SK-N-MC (cell line): ENCODE measurements around the gene GHRH.

ENCODE experiments used
- DNase-seq: peaks from one replicate; pipeline ENCODE4 v3.0.0-alpha.2; 2011; ENCODE audit warnings: low read depth, low spot score
- H3K27ac ChIP-seq: fragments of 200-600 bp; sonication (generic); 2 replicates; pipeline ENCODE4 v1.5.1; 2016; ENCODE audit warnings: mixed run types
- H3K36me3 ChIP-seq: fragments of 200-600 bp; sonication (generic); 2 replicates; pipeline ENCODE4 v1.6.1; 2017; ENCODE audit warnings: antibody characterized with exemption, low read length, mixed read lengths; ENCODE audit not compliant: insufficient read depth
- H3K4me3 ChIP-seq: fragments of 200-600 bp; sonication (generic); 2 replicates; pipeline ENCODE4 v1.5.1; 2016
- H3K9ac ChIP-seq: fragments of 200-600 bp; sonication (generic); 2 replicates; pipeline ENCODE4 v1.8.0; 2017; ENCODE audit warnings: mixed run types, mixed read lengths; ENCODE audit not compliant: insufficient read length
- H3K9me3 ChIP-seq: fragments of 200-600 bp; sonication (generic); 2 replicates; pipeline ENCODE4 v1.6.1; 2017; ENCODE audit warnings: low read depth, mild to moderate bottlenecking, antibody characterized with exemption, low read length, moderate library complexity, mixed read lengths
- EZH2 ChIP-seq: fragments of 200-600 bp; sonication (generic); IDR thresholded peaks from one replicate; pipeline ENCODE4 v1.6.1; 2017; ENCODE audit warnings: antibody characterized with exemption
- FOXP2 ChIP-seq: optimal IDR thresholded peaks from 2 replicates; pipeline ENCODE3; 2011; ENCODE audit warnings: mild to moderate bottlenecking, moderate library complexity; ENCODE audit not compliant: insufficient read depth; ENCODE audit errors: extremely low read length, control extremely low read depth
- POLR2AphosphoS5 ChIP-seq: IDR thresholded peaks from 2 replicates; pipeline ENCODE4 v1.6.1; 2012; ENCODE audit warnings: mild to moderate bottlenecking, low read depth, low read length, borderline replicate concordance

Gene GHRH

GRCh38 chr20:37273988-37274387 is 12.4 kb upstream of the GHRH start:
- DNase-seq: no peak
- Histone ChIP-seq H3K9me3 (no peaks in the 10 kb centered on the region), H3K27ac (no peak overlapping the region), H3K36me3 (no peaks in the 10 kb centered on the region), H3K4me3 (no peak overlapping the region), H3K9ac (no peak overlapping the region)
- no peak for TF ChIP-seq POLR2AphosphoS5
- no peak for TF ChIP-seq EZH2
- TF ChIP-seq FOXP2: no peak

- no peak for DNase-seq
These were observed 9.8 kb upstream of the GHRH start for GRCh38 chr20:37271421-37271768.

DNA sequence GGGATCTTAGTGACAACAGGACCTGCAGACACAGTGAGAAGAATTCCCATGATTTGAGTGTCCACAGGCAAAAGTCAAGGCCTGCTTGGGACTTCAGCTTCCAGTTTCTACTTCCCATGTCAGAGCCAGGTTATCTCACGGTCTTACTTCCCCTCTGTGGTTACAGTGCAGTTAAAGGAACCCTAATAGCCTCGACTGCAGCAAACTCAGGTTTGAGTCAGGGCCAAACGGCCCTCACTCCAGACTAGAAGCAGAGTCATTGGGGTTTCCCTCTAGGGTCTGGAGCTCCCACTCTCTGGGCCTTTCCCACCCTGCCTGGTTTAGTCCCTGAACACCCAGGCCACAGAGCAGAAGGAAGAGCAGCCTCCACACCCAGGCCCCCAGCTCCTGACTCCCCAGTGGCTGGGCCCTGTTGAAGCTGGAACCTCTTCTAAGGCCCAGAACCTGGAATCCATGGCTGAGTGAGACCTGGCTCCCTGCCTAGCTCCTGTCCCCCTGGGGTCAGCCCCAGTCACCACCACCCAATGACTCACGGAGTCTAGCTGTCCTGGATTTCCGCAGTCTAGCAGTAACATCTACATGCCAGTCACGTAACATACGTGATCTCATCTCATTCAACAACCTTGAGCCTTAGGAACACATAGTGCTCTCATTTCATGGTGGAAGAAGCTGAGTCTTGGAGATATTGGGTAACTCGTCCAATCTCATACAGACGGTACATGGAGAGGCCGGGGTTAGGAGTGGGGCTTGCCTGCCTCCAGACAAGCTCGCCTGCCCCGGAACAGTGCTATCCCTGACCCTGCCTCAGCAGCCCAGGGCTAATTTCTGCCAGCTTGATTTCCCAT is 9.2 kb upstream of the GHRH start:
- H3K27ac ChIP-seq: no peak overlapping the region
- H3K36me3 ChIP-seq: no peaks in the 10 kb centered on the region
- no peak for DNase-seq
- no peak for TF ChIP-seq EZH2
- no peak for TF ChIP-seq FOXP2
- TF ChIP-seq POLR2AphosphoS5: no peak
- H3K4me3 ChIP-seq: no peak overlapping the region
- H3K9me3 ChIP-seq: no peaks in the 10 kb centered on the region
- no peak overlapping the region for H3K9ac ChIP-seq

More at GRCh38 chr20:37271421-37271768, 9.8 kb upstream of the GHRH start:
- H3K9me3 ChIP-seq: no peaks in the 10 kb centered on the region
- TF ChIP-seq POLR2AphosphoS5 (no peak), FOXP2 (no peak), EZH2 (no peak)
- no peak overlapping the region for H3K27ac ChIP-seq
- no peak overlapping the region for H3K9ac ChIP-seq
- H3K36me3 ChIP-seq: no peaks in the 10 kb centered on the region
- no peak overlapping the region for H3K4me3 ChIP-seq

- DNase-seq: no peak
- no peak overlapping the region for H3K27ac ChIP-seq
- no peak overlapping the region for H3K4me3 ChIP-seq
- H3K9ac ChIP-seq: no peak overlapping the region
- no peaks in the 10 kb centered on the region for H3K9me3 ChIP-seq
- no peak for TF ChIP-seq POLR2AphosphoS5
- no peak for TF ChIP-seq EZH2
- TF ChIP-seq FOXP2: no peak
- H3K36me3 ChIP-seq: no peaks in the 10 kb centered on the region
These were observed 6.2 kb upstream of the GHRH start for GRCh38 chr20:37267667-37268313.

DNA sequence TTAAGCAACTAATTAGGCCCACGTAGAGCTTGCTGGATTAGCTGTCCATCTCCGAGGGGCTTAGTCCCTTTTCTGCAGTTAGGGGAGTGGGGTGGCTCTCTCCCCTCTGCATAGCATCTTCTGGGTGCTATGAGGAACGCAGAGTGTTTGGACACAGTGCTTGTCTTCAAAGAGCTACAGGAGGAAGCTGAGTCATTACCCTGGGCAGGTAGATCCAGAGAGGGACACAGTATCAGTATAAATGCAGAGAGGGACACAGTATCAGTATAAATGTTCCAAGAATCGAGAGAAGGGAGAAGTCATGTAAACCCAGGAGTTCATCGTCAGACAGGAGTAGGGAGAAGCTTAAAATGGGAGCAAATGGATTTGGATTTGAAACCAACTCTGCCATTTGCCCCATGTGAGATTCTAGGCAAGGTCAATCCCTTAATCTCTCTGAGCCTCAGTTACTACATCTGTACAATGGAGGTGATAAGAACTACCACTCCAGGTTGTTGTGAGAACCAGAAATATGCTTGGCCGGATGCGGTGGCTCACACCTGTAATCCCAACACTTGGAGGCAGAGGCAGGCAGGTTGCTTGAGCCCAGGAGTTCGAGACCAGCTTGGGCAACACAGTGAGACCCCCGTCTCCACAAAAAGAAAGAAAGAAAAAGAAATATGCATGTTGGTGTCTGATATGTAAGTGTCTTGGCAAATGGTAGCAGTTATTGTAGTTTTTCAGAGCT is 5.5 kb upstream of the GHRH start:
- no peak overlapping the region for H3K9ac ChIP-seq
- H3K4me3 ChIP-seq: no peak overlapping the region

DNA sequence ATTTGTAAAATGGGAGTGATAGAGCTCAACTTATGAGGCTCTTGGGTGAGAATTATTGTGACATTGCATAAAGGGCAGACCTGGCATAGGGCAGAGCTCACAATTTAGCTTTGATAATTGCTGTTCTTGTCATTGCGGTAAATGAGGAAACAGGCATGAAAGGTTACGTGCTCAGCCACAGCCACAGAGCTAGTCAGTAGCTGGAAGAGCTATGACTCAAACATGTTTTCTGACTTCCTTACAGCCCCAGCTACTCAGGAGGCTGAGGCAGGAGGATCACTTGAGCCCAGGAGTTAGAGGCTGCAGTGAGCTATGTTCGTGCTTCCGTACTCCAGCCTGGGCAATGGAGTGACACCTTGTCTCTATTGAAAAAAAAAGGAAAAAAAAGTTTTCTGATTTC is 3.5 kb upstream of the GHRH start:
- DNase-seq: no peak
- no peak overlapping the region for H3K9ac ChIP-seq
- no peak overlapping the region for H3K27ac ChIP-seq
- no peak overlapping the region for H3K4me3 ChIP-seq
- TF ChIP-seq FOXP2: no peak
- TF ChIP-seq POLR2AphosphoS5: no peak
- TF ChIP-seq EZH2: no peak
- H3K9me3 ChIP-seq: no peaks in the 10 kb centered on the region
- H3K36me3 ChIP-seq: no peaks in the 10 kb centered on the region

More for the DNA sequence above, 5.5 kb upstream of the GHRH start:
- H3K36me3 ChIP-seq: no peaks in the 10 kb centered on the region
- DNase-seq: no peak
- no peaks in the 10 kb centered on the region for H3K9me3 ChIP-seq
- no peak overlapping the region for H3K27ac ChIP-seq
- TF ChIP-seq POLR2AphosphoS5 (no peak), EZH2 (no peak), FOXP2 (no peak)

- TF ChIP-seq FOXP2: no peak
- TF ChIP-seq POLR2AphosphoS5: no peak
- TF ChIP-seq EZH2: no peak
- H3K9ac ChIP-seq: no peak overlapping the region
- no peak for DNase-seq
- no peak overlapping the region for H3K4me3 ChIP-seq
- H3K36me3 ChIP-seq: no peaks in the 10 kb centered on the region
- H3K27ac ChIP-seq: no peak overlapping the region
- no peaks in the 10 kb centered on the region for H3K9me3 ChIP-seq
These were observed 2.1 kb upstream of the GHRH start for GRCh38 chr20:37263686-37264085.

DNA sequence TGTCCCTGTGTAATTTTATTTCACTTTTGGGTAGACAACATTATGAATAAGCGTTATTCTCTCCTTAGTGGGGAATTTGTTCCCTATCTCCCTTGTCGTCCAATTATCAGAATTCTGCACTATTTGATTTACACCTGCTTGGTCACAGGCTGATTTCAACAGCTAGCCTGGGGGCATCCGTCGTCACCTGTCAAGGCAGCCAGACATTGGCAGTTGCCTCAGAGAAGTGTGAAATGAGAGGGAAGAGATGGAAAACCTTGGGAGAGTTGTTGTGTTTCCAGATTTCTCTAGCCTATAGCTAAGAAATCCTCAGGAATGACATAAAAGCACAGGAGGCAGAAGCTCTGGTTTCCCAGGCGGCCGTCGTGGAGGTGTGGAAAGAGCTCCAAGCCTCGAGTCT is 891 bp upstream of the GHRH start:
- no peak overlapping the region for H3K27ac ChIP-seq
- TF ChIP-seq POLR2AphosphoS5: no peak
- TF ChIP-seq EZH2: no peak
- no peak for TF ChIP-seq FOXP2
- H3K36me3 ChIP-seq: no peaks in the 10 kb centered on the region
- no peak overlapping the region for H3K9ac ChIP-seq
- H3K4me3 ChIP-seq: no peak overlapping the region
- no peak for DNase-seq
- no peaks in the 10 kb centered on the region for H3K9me3 ChIP-seq
